Calu3 (cell line): ENCODE data around the gene FHAD1. TPM values are rescaled to one million over a fixed set of nuclear protein-coding genes. Genes with fewer than 3 reads are reported as not detected.

Source experiments
- BruUV-seq: library from RNA; stranded (reverse); fragments of 400-500 nt; replicated peaks from 2 replicates; lab custom pipeline; 2021; lab: Mats Ljungman, UMichigan
- CTCF ChIA-PET: fragments of 300-600 bp; sonication (Branson Sonifier 250); formaldehyde crosslinking; loops from one replicate; lab custom pipeline; 2022; ENCODE audit warnings: antibody characterized with exemption; lab: Charles Lee
- DNase-seq: peaks from one replicate; pipeline ENCODE4 v3.0.0; 2022
- H3K27ac Mint-ChIP-seq: one replicate; pipeline ENCODE4 v1.8.0; 2022; ENCODE audit warnings: mixed read lengths; ENCODE audit not compliant: unreplicated experiment
- H3K27me3 Mint-ChIP-seq: one replicate; pipeline ENCODE4 v1.8.0; 2022; ENCODE audit warnings: mixed read lengths; ENCODE audit not compliant: unreplicated experiment
- H3K36me3 Mint-ChIP-seq: one replicate; pipeline ENCODE4 v1.8.0; 2022; ENCODE audit warnings: mild to moderate bottlenecking, moderate library complexity, mixed read lengths; ENCODE audit not compliant: insufficient read depth, unreplicated experiment
- H3K4me1 Mint-ChIP-seq: one replicate; pipeline ENCODE4 v1.8.0; 2022; ENCODE audit warnings: mild to moderate bottlenecking, low read depth, mixed read lengths; ENCODE audit not compliant: unreplicated experiment
- H3K4me3 Mint-ChIP-seq: one replicate; pipeline ENCODE4 v1.8.0; 2022; ENCODE audit warnings: mild to moderate bottlenecking, low read depth, moderate library complexity, mixed read lengths; ENCODE audit not compliant: unreplicated experiment
- H3K9me3 Mint-ChIP-seq: one replicate; pipeline ENCODE4 v1.8.0; 2022; ENCODE audit warnings: low read depth, mixed read lengths; ENCODE audit not compliant: unreplicated experiment
- CTCF ChIP-seq: fragments of 200-600 bp; IDR thresholded peaks from one replicate; pipeline ENCODE4 v1.8.0; 2022; ENCODE audit warnings: antibody characterized with exemption; ENCODE audit not compliant: unreplicated experiment
- intact Hi-C: fragments of 100-400 bp; cut with micrococcal nuclease; formaldehyde crosslinking; loops from one replicate; pipeline ENCODE4 v1.10.0; 2022; ENCODE audit not compliant: unreplicated experiment
- total RNA-seq: library from RNA; stranded (reverse); gene quantifications from 2 replicates; pipeline ENCODE4 v1.2.3, GENCODE V29; 2022

FHAD1 gene
- total RNA-seq, 1 experiment from 2014 or later: 2.7 TPM

GRCh38 chr1:15326691-15327588 lies 79.9 kb downstream of the FHAD1 start:
- TF ChIP-seq CTCF: no peak
- Mint-ChIP-seq H3K36me3 (no peaks in the 10 kb centered on the region), H3K27me3 (peaks cover 14% of the 10 kb centered on the region), H3K4me3 (no peak overlapping the region), H3K27ac (no peak overlapping the region), H3K4me1 (no peaks in the 10 kb centered on the region), H3K9me3 (no peaks in the 10 kb centered on the region)
- intact Hi-C loops: no loop called here
- CTCF ChIA-PET: interaction anchor here (0.7 kb wide), 1 partner anchor 23 kb away, joined by 4 read pairs; no protein-coding TSS in a partner anchor
- DNase-seq: no peak
- no TSS peak for BruUV-seq

DNA sequence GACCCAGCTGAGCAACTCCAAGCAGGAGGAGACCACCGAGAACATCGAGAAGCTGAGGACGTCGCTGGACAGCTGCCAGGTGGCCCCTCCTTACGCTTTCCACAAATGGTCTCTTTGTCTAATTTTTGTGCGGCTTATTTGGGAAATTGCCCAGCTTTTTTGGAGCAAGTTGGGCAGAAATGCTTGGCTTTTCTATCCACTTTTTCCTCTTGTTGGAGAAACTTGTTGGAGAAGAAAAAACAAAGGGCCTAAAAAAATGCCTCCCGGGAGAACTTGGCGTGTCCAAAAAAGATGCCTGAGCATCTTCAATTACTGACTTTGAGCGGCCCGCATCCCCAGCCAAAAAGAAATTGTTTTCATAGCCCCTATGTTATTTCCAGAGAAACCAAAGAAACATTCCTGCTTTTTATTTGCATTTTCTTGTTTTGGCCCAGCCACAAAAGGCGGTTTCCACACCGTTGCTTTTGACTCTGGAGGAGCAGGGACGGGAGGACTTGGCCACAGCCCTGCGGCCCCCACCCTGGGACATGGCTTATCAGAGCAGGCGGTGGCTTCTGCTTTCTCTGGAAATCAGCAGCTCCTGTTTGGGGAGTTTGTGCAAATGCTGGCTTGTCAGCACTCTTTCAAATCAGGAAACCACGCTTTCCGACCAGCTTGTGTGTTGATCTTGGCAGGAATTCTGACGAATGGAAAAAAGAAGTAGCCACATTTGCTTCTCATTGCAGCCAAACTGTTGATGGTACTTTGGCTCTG lies 81.5 kb downstream of the FHAD1 start:
- Mint-ChIP-seq H3K27ac (no peak overlapping the region), H3K9me3 (no peaks in the 10 kb centered on the region), H3K36me3 (no peaks in the 10 kb centered on the region), H3K4me1 (no peaks in the 10 kb centered on the region), H3K27me3 (peaks cover 14% of the 10 kb centered on the region), H3K4me3 (no peak overlapping the region)
- DNase-seq: no peak
- CTCF ChIA-PET: interaction anchor here (0.7 kb wide), 1 partner anchor 111 kb away, joined by 3 read pairs; no protein-coding TSS in a partner anchor
- no peak for TF ChIP-seq CTCF
- intact Hi-C loops: no loop called here
- no TSS peak for BruUV-seq

GRCh38 chr1:15329104-15329820 lies 82.2 kb downstream of the FHAD1 start:
- Mint-ChIP-seq H3K4me1 (no peaks in the 10 kb centered on the region), H3K9me3 (no peaks in the 10 kb centered on the region), H3K27me3 (peaks cover 14% of the 10 kb centered on the region), H3K27ac (no peak overlapping the region), H3K4me3 (no peak overlapping the region), H3K36me3 (no peaks in the 10 kb centered on the region)
- TF ChIP-seq CTCF: no peak
- CTCF ChIA-PET: no interaction called here
- intact Hi-C loops: no loop called here
- no peak for DNase-seq
- BruUV-seq: no TSS peak

- no TSS peak for BruUV-seq
- no peak for TF ChIP-seq CTCF
- peaks cover 14% of the 10 kb centered on the region for H3K27me3 Mint-ChIP-seq
- no peaks in the 10 kb centered on the region for H3K9me3 Mint-ChIP-seq
- H3K4me1 Mint-ChIP-seq: no peaks in the 10 kb centered on the region
- H3K4me3 Mint-ChIP-seq: no peak overlapping the region
- no peak for DNase-seq
- CTCF ChIA-PET: no interaction called here
- no peak overlapping the region for H3K27ac Mint-ChIP-seq
- intact Hi-C loops: no loop called here
- H3K36me3 Mint-ChIP-seq: no peaks in the 10 kb centered on the region
These were observed 83.0 kb downstream of the FHAD1 start for GRCh38 chr1:15330028-15330427.
